ENCODE results near the gene COL18A1. TPM values are rescaled to one million over a fixed set of nuclear protein-coding genes. Genes with fewer than 3 reads are reported as not detected.
A peak's percentile ranks its signal among the peaks of the same experiment; 100 is the strongest.
"Not testable (repeated sequence)": the region's sequence is repeated elsewhere in the genome, so short reads cannot be mapped to it uniquely, and the experiment has no call there.

The COL18A1 gene
- total and polyA plus RNA-seq, 10 donors, result 35.0 to 208 (median 86.4) TPM

DNA sequence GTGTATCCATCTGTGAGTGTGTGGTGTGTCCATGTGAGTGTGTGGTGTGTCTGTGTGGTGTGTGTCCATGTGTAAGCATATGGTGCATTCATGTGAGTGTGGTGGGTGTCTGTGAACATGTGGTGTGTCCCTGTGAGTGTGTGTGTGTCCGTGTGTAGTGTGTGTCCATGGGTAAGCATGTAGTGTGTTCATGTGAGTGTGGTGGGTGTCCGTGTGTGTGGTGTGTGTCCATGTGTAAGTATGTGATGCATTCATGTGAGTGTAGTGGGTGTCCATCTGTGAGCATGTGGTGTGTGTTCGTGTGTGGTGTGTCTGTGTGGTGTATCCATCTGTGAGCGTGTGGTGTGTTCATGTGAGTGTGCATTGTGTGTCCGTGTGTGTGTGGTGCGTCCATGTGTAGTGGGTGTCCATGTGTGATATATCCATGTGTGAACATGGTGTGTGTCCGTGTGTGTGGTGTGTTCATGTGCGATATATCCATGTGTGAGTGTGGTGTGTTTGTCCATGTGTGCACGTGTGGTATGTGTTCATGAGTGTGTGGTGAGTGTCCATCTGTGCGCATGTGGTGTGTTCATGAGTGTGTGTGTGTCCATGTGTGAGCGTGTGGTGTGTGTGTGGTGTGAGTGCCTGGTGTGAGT, 124.9 kb downstream of the COL18A1 start:
- H3K36me3 ChIP-seq, result peaks cover 0 to 86% (median 30%) of the 10 kb centered on the region in 6 donors
- no peaks in the 10 kb centered on the region for H3K9me3 ChIP-seq
- H3K27ac ChIP-seq, result peak overlapping the region in 1 of 8 donors; percentile 13
- DNase-seq, result peak; percentile 23
- WGBS, 5 donors, result 89 to 98% (median 96%) methylated on average over 11 of the region's 11 CpGs
- H3K4me1 ChIP-seq, result peaks cover 8 to 46% (median 42%) of the 10 kb centered on the region in 6 donors
- intact Hi-C loops (cut with DNase I; ENCODE audit: low total_unique reads), result no loop called here
- no peak for TF ChIP-seq POLR2AphosphoS5 (IDR thresholded peaks at IDR 0.05)
- no peak for TF ChIP-seq POLR2A (IDR thresholded peaks at IDR 0.05)
- TF ChIP-seq, protein P1, sequence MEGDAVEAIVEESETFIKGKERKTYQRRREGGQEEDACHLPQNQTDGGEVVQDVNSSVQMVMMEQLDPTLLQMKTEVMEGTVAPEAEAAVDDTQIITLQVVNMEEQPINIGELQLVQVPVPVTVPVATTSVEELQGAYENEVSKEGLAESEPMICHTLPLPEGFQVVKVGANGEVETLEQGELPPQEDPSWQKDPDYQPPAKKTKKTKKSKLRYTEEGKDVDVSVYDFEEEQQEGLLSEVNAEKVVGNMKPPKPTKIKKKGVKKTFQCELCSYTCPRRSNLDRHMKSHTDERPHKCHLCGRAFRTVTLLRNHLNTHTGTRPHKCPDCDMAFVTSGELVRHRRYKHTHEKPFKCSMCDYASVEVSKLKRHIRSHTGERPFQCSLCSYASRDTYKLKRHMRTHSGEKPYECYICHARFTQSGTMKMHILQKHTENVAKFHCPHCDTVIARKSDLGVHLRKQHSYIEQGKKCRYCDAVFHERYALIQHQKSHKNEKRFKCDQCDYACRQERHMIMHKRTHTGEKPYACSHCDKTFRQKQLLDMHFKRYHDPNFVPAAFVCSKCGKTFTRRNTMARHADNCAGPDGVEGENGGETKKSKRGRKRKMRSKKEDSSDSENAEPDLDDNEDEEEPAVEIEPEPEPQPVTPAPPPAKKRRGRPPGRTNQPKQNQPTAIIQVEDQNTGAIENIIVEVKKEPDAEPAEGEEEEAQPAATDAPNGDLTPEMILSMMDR (IDR thresholded peaks at IDR 0.05 in 8 of 11, conservative IDR thresholded peaks at IDR 0.05 in 3 of 11), result no peak
- no peak overlapping the region for H3K4me3 ChIP-seq
- H3K27me3 ChIP-seq (replicated peaks in 1 of 7), result no peaks in the 10 kb centered on the region

DNA sequence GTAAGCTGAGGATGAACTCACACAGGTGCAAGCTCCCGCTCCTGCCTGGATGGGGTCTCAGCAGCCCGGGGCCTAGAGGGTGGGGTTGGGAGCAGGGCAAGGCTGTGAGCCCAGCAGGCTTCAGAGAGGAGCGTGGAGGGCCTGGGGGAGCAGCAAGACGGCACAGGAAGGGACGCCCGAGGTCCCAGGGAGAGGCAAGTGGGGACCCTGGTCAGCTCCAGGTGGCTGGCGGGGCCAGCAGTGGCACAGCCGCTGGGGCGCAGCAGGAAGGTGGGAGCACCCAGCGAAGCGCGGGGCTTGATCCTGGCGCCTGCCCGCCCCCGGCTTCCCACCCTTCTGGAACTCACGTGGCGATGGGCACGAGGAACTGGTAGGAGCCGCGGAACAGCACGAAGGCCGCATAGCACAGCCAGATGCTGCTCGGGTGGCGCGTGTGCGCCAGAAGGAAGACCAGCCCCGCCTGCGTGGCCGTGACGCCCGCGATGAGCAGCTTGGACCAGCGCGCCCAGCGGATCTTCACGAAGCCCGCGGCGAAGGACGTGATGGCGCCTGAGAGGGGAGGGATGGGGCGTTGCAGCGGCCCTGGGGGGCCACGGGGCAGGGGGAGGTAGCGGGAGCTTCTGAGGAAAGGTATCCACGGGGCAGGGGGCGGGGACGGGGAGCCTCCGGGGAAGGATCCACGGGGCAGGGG, 125.6 kb downstream of the COL18A1 start:
- 97 to 98% (median 97%) methylated on average over 34 to 50 of the region's 50 CpGs for WGBS, 5 donors
- DNase-seq, result peak; percentile 71
- TF ChIP-seq POLR2AphosphoS5 (IDR thresholded peaks at IDR 0.05), result peak in 1 of 3 donors; percentile 8
- TF ChIP-seq, protein P1 (IDR thresholded peaks at IDR 0.05 in 8 of 11, conservative IDR thresholded peaks at IDR 0.05 in 3 of 11), result no peak
- no peaks in the 10 kb centered on the region for H3K9me3 ChIP-seq
- H3K4me3 ChIP-seq, result no peak overlapping the region
- H3K27me3 ChIP-seq (replicated peaks in 1 of 7), result no peaks in the 10 kb centered on the region
- peaks cover 8 to 46% (median 38%) of the 10 kb centered on the region in 6 donors for H3K4me1 ChIP-seq
- peak overlapping the region in 1 of 8 donors; percentile 21 for H3K27ac ChIP-seq
- intact Hi-C loops (cut with DNase I; ENCODE audit: low total_unique reads), result no loop called here
- H3K36me3 ChIP-seq, result peaks cover 0 to 85% (median 23%) of the 10 kb centered on the region in 6 donors

DNA sequence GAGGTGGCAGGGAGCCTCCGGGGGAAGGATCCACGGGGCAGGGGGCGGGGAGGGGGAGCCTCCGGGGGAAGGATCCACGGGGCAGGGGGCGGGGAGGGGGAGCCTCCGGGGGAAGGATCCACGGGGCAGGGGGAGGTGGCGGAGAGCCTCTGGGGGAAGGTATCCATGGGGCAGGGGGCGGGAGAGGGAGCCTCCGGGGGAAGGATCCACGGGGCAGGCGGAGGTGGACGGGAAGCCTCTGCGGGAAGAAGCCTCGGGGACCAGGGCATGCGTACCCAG, 126.1 kb downstream of the COL18A1 start:
- peaks cover 8 to 47% (median 37%) of the 10 kb centered on the region in 6 donors for H3K4me1 ChIP-seq
- H3K9me3 ChIP-seq; DNase-seq; H3K27me3 ChIP-seq (replicated peaks in 1 of 7); H3K4me3 ChIP-seq; intact Hi-C loops (cut with DNase I; ENCODE audit: low total_unique reads): not testable (repeated sequence)
- 94 to 97% (median 96%) methylated on average over 15 to 17 of the region's 17 CpGs for WGBS, 5 donors
- peaks cover 0 to 85% (median 20%) of the 10 kb centered on the region in 6 donors for H3K36me3 ChIP-seq
- peak overlapping the region in 1 of 8 donors; percentile 92 for H3K27ac ChIP-seq

DNA sequence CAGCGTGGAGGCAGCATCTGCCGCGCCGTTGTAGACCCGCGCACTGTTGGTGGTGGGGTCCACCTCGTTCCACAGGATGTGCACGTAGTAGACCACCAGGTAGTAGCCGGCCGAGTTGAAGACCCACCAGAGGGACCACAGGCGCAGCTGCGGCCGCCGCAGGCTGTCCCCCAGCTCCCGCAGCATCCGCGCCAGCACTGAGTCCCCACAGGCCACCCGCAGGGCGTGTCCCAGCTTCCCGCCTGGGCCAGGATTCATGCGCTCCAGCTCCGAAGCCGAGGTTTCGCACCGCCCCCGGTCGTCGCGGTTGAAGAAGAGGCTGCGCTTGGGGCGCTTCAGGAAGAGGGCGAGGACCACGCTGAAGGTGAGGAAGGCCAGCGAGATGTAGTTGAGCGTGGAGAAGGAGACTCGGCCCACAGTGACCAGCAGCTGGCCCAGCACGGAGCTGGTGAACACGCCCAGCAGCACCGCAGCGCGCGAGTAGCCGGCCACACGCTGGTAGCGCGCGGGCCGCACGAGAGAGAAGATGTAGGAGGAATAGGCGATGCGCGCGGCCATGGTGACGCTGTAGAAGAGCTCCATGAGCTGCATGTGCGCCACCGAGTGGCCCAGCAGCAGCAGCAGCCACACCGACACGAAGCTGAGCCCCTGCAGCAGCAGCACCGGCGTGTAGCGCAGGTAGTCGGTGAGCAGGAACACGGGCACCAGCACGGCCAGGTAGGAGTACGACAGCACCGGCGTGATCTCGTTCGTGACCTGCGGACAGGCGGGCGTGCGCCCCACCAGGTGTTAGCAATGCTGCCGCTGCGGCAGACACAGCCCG, 126.6 kb downstream of the COL18A1 start:
- peaks cover 8 to 53% (median 39%) of the 10 kb centered on the region in 6 donors for H3K4me1 ChIP-seq
- 95 to 98% (median 98%) methylated on average over 67 to 76 of the region's 76 CpGs for WGBS, 5 donors
- H3K27ac ChIP-seq, result peak overlapping the region in 4 of 8 donors; percentile 69 to 92 (median 88)
- no peaks in the 10 kb centered on the region for H3K9me3 ChIP-seq
- peak; percentile 79 for DNase-seq
- H3K4me3 ChIP-seq, result no peak overlapping the region
- no peaks in the 10 kb centered on the region for H3K27me3 ChIP-seq (replicated peaks in 1 of 7)
- H3K36me3 ChIP-seq, result peaks cover 0 to 85% (median 21%) of the 10 kb centered on the region in 6 donors
- TF ChIP-seq POLR2AphosphoS5 (IDR thresholded peaks at IDR 0.05) (peak in 1 of 3 donors; percentile 27), POLR2A (IDR thresholded peaks at IDR 0.05) (no peak)
- TF ChIP-seq, protein P1 (IDR thresholded peaks at IDR 0.05 in 8 of 11, conservative IDR thresholded peaks at IDR 0.05 in 3 of 11), result no peak
- intact Hi-C loops (cut with DNase I; ENCODE audit: low total_unique reads), result no loop called here

Measured in spleen (tissue), 11 donors.